Jurkat, Clone E6-1 (cell line): ENCODE measurements around the gene ZNF600.
"Not testable (repeated sequence)": the region's sequence is repeated elsewhere in the genome, so short reads cannot be mapped to it uniquely, and the experiment has no call there.

Experiments used
- DNase-seq: peaks from one replicate; pipeline ENCODE4 v3.0.0-alpha.2; 2011; ENCODE audit warnings: low read depth, low spot score
- H3K4me3 ChIP-seq: 2 replicates; pipeline ENCODE4 v1.5.1; 2011; ENCODE audit warnings: mild to moderate bottlenecking, low read length, control low read depth, moderate library complexity

Gene ZNF600

DNA sequence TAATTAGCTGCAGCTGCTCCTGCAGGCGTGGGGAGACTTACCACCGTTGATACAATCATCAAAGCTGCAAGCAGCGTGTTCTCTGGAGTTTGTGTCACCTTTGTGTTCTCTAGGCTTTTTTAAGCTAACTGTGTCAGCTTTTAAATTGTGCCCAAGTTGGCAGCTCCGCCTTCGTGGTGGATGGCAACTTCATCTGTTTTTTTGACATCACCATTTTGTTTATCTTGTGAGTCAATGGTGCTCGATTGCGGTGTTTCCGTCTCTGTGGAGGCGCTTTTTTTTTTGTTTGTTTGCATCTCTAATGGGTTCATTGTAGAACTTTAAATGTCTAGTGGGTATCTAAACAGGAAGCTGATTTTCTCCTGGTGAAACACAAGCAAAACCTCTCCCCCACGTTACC, 40.7 kb downstream of the ZNF600 start:
- not testable (repeated sequence) for DNase-seq, H3K4me3 ChIP-seq

DNA sequence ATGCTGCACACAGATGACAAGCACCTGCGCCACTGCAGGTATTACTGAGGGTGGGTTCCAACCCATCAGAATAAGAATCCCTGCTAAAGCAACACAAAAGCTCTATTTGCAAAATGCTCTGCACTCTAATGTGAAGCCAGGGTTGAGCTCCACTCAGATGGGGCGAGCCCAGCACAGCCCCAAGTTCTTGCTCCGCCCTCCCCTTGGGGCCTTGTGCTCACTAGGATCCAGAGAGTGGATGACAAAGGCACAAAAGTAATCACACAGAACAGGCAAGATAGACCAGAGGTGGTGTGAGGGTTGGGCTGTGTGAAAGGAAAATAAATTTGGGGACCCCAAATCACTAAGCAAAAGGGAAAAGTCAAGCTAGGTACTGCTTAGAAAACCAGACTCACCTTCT, 43.5 kb downstream of the ZNF600 start:
- no peak for DNase-seq
- H3K4me3 ChIP-seq = no peak overlapping the region

DNA sequence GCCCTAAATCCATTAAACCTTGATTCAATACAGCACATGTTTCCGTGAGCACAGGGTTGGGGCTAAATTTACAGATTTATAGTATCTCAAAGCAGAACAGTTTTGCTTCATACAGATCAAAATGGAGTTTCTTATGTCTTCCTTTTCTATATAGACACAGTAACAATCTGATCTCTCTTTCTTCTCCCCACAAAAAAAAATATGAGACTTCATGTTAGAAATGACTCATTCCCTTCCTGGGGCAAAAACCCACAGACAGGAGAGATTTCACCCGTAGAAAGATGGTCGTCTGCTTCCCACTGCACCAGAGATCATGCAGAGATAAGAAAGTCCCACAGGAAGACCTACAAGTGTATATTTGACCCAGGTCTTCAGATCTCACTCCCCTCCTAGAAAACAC, 44.1 kb downstream of the ZNF600 start:
- H3K4me3 ChIP-seq = no peak overlapping the region
- DNase-seq = peak; percentile 21

DNA sequence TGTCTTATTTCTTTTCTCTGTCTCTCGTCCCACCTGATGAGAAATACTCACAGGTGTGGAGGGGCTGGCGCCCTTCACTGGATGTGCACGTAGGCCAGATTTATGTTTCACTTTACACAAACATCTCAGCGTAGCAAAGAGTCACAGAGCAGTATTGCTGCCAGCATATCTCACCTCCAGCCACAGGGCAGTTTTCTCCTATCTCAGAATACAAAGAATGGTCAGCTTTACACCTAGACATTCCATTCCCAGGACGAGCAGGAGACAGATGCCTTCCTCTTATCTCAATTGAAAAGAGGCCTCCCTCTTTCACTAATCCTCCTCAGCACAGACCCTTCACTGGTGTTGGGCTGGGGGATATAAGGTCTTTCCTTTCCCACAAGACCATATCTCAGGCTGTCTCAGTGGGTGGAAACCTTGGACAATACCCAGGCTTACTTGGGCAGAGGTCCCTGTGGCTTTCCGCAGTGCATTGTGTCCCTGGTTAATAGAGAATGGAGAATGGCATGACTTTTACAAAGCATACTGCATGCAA, 44.6 kb downstream of the ZNF600 start:
- H3K4me3 ChIP-seq = no peak overlapping the region
- no peak for DNase-seq

DNA sequence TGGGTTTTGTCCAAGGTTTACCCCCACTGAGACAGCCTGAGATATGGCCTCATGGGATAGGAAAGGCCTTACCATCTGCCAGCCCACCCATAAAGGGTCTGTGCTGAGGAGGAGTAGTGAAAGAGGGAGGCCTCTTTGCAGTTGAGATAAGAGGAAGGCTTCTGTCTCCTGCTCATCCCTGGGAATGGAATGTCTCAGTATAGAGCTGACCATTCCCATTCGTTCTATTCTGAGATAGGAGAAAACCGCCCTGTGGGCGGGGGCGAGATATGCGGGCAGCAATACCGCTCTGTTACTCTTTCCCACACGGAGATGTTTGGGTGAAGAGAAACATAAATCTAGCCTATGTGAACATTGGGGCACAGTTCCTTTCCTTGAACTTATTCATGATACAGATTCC, 45.2 kb downstream of the ZNF600 start:
- DNase-seq, H3K4me3 ChIP-seq: not testable (repeated sequence)

DNA sequence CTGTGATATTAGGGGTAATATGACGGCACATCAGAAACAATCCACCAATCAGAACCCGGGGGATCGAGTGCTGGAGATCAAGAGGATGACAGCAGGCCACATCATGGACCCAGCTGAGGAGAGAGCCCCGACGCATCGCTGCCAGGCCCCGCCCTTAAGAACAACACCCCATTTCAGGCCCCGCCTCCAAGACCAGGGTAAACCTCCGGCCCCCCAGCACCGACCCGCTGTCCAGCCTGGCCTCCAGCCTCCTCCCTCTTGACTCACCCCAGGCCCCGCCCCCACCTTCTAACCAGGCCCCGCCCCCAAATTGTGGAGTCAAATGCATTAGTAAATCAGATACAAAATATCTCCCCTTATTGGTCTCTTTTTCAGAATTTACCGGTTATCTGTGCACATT, 47.0 kb downstream of the ZNF600 start:
- H3K4me3 ChIP-seq = no peak overlapping the region
- no peak for DNase-seq

DNA sequence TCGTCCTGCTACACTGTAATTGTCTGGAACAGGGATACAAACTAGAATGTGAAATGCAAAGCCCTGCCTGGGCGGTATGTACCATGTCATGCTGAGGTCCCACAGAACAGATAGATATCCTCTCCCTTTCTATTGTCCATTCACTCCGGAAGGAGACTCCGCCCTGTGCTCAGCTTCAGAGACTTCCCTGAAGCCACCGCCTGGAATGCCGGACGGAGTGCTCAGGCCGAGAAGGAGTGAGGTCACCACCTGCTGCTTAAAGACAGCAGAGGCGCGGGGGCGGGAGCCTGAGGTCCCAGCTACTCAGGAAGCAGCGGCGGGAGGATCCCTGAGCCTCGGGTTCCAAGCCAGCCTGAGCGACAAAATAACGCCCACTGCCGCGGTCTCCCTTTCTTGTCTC, 50.9 kb downstream of the ZNF600 start:
- no peak overlapping the region for H3K4me3 ChIP-seq

DNA sequence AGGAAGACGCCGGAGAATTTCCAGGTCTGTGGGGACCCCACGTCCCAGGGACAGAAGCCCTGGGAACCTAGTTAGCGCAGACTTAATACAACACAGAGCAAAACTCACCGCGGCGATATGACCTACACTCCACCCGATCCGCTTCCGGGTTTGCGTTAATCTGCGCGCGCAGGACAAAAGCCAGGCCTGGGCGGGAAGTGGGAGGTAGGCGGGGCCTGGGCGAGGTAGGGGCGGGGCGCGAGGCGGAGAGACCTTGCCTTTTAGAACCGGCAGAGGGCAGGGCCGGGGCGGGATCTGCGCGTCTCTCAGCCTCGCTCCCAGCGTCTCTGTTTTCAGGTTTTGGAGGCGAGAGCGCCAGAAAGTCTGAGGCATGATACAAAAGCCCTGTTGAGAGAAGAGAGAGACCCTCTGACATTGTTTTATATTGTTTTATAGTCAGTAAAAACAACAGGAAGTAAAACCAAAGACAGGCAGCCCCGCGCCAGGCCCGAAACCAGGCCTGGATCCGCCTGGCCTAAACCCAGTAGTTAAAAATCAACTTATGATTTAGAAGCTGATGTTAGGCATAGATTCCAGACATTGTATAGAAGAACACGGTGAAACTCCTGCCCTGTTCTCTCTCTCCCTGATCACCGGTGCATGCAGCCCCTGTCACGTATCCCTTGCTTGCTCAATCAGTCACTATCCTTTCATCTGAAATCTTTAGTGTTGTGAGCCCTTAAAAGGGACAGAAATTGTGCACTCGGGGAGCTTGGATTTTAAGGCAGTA, 51.5 kb downstream of the ZNF600 start, which contains the start of gene ZNF611:
Gene ZNF611, minus strand, starts transcription at position 152 of the 769 bp plus-strand sequence. CDS start 19,150 bp downstream, outside the sequence.
- DNase-seq = peak; percentile 91
- peak within 1 kb of the TSS; percentile 96 for H3K4me3 ChIP-seq

More for the DNA sequence above, 50.9 kb downstream of the ZNF600 start:
- DNase-seq = no peak

DNA sequence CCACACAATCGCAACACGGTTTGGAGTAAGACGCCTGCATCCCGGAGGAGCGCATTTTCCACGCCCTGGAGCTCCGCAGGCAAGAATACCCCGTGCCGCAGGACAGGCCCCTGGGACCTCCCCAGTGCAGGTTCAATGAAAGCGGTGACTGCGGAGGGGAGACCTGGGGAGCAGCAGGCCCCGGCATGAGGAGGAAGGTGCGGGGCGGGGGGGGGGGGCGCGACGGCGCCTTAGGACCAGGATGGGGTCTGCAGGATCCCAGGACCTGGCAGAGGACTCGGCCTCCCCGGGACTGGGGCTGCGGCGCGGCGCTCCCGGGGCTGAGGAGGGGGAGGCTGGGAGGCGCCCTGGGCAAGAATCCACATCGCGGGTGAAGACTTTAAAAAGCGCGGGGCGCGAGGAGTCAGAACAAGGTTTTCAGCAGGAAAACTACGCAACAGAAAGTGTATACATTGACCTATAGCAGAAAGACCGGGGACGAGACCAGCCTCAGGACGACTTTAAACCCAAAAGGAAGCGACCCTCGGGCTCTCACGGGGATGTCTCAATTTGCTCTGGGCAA, 52.2 kb downstream of the ZNF600 start:
- H3K4me3 ChIP-seq = peak overlapping the region; percentile 96
- no peak for DNase-seq

DNA sequence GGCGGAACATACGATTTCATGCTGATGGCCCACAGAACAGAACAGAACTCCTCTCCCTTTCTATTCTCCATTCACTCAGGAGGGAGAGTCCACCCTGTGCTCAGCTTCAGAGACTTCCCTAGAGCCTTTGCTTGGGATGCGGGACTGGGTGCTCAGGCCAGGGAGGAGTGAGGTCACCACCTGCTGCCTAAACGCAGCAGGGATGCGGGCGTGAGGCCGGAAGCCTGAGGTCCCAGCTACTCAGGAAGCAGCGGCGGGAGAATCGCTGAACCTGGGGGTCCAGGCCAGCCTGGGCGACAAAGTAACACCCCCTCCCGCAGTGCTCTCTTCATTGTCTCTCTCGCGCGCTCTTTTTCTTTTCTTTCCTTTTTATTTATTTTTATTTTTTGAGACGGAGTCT, 60.5 kb downstream of the ZNF600 start:
- H3K4me3 ChIP-seq, DNase-seq: not testable (repeated sequence)

DNA sequence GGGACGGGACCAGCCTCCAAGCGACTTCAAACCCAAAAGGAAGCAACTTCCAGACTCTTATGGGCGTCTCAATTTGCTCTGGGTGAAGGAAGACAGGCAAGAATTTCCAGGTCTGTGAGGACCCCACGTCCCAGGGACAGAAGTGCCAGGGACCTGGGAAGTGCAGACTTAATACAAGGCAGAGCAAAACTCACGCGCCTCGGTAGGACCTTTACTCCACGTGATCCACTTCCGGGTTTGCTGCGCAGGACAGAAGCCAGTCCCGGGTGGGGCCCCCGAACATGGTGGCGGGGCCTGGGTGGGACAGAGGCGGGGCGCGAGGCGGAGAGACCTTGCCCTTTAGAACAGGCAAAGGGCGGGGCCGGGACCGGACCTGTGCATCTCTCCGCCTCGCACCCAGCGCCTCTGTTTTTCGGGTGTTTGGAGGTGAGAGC, 61.0 kb downstream of the ZNF600 start:
- no peak for DNase-seq
- no peak overlapping the region for H3K4me3 ChIP-seq

DNA sequence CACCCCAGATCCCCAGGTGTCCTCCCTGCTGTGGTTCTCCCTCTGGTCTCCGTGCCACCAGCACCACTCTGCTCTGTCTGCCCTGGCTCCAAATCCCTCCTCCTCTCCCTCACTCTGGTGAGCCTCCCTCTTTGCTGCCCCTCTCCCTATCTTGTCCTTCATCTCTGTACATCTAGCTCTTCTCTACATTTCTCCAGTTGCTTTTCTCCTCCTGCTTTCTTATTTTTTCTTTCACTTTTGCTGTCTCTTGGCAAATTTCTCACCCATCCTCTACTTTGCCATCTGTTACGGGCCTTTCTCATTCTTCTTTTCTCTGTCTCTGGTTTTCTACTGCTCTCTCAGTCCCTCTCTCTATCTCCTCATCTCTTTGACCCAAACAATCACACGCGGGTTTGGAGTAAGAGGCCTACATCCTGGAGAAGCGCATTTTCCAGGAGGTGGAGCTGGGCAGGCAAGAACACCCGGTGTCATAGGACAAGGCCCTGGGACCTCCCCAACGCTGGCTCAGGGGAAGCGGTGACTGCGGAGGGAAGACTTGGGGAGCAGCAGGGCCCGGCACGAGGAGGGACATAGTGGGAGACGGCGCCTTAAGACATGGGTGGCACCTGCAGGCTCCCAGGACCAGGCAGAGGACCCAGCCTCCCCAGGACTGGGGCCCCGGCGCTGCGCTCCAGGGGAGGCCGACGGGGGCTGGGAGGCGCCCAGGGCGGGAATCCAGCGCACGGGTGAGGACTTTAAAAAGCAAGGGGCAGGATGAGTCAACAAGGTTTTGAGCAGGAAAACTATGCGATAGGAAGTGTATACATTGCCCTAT, 61.7 kb downstream of the ZNF600 start:
- H3K4me3 ChIP-seq = no peak overlapping the region
- DNase-seq = no peak

DNA sequence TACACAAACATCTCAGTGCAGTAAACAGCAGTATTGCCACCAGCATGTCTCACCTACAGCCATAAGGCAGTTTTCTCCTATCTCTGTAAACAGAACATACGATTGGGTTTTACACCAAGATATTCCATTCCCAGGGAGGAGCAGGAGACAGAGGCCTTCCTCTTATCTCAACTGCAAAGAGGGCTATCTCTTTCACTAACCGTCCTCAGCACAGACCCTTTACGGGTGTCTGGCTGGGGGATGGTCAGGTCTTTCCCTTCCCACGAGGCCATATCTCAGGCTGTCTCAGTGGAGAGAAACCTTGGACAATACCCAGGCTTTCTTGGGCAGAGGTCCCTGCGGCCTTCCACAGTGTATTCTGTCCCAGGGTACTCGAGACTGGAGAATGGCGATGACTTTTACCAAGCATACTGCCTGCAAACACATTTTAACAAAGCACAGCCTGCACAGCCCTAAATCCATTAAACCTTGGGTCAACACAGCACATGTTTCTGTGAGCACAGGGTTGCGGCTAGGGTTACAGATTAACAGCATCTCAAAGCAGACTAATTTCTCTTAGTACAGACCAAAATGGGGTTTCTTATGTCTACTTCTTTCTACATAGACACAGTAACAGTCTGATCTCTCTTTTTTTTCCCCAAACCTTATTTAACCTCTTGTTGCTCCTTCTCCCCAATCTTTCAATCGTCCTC, 62.5 kb downstream of the ZNF600 start:
- not testable (repeated sequence) for DNase-seq, H3K4me3 ChIP-seq

DNA sequence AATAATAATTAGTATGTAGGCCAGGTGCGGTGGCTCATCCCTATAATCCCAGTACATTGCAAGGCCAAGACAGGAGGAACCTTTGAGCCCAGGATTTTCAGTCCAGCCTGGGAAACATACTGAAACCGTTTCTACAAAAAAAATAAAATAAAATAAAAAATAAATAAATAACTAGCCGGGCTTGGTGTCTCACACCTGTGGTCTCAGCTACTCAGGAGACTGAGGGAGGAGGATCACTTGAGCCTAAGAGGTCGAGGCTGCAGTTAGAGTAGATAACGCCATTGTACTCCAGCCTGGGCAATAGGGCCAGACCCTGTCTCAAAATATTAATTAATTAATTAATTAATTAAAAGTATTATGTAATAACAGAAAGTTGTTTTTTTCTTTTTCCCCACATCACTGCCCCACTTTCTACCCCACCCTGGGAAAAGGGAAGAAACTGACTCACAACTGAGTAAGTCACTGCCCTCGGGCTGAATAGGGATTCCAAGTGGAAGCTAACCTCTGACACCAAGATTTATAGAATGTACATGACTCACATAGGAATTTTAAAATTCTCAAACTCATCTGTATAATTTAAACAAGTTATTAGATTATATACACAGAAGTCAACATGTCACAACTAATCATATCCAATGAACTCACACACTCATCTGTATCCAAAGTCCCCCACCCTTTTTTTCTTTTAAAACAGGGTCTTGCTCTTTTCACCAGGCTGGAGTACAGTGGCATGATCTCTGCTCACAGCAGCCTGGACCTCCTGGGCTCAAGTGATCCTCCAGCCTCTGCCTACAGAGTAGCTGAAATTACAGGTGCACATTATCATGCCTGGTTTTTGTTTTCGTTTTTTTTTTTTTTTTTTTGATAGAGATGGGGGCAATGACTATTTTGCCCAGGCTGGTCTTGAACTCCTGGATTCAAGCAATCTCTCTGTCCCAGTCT, 64.3 kb downstream of the ZNF600 start:
- no peak overlapping the region for H3K4me3 ChIP-seq
- no peak for DNase-seq

DNA sequence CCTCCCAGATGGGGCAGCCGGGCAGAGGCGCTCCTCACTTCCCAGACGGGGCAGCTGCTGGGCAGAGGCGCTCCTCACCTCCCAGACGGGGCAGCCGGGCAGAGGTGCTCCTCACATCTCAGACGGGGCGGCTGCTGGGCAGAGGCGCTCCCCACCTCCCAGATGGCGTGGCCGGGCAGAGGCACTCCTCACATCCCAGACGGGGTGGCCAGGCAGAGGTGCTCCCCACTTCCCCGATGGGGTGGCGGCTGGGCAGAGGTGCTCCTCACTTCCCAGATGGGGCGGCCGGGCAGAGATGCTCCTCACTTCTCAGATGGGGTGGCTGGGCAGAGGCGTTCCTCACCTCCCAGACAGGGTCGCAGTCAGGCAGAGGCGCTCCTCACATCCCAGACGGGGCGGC, 66.0 kb downstream of the ZNF600 start:
- not testable (repeated sequence) for DNase-seq, H3K4me3 ChIP-seq

DNA sequence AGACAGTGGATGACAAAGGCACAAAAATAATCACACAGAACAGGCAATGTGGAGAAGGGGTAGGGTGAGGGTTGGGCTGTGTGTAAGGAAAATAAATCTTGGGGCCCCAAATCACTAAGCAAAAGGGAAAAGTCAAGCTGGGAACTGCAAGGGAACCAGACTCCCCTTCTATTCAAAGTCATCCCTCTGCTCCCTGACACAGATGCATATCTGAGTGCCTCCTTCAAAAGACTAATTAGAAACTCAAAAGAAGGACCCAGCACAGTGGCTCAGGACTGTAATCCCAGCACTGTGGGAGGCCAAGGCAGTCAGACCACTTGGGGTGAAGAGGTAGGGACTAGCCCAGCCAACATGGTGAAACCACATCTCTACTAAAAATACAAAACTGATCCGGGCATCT, 70.1 kb downstream of the ZNF600 start:
- H3K4me3 ChIP-seq = no peak overlapping the region

DNA sequence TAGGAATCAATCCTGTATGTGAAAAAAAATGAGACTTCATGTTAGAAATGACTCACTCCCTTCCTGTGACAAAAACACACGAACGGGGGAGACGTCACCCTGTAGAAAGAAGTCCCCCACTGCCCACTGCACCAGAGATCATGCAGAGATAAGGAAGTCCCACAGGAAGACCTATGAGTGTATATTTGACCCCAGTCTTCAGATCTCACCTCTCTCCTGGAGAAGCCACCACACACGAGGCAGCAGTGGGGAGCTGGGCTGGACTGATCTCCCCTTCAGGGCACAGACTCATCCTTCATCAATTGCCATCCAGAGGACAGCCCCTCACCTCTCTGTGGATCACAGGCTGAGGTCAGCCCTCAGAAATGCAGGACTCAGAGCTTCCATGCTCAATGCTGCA, 70.7 kb downstream of the ZNF600 start:
- DNase-seq, H3K4me3 ChIP-seq: not testable (repeated sequence)

More for the DNA sequence above, 70.1 kb downstream of the ZNF600 start:
- DNase-seq = no peak

DNA sequence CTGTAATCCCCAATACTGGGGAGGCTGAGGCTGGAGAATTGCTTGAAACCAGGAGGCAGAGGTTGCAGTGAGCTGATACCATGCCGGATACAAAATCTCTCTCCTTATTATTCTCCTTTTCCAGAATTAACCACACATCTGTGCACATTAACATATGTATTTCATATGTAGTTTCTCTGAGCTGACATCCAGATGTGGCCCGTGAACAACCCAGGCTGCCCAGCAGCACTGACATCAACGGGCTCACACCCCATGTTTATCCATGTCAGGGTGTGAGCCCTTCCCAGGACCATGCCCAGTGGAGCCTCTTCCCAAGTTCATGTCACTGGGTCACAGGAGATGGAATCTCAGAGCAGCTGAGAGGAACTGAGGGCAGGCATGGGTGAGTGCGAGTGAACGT, 71.3 kb downstream of the ZNF600 start:
- H3K4me3 ChIP-seq, DNase-seq: not testable (repeated sequence)
